Esophagus muscularis mucosa (tissue), 4 donors: ENCODE measurements around the gene LENEP. TPM values are rescaled to one million over a fixed set of nuclear protein-coding genes. Genes with fewer than 3 reads are reported as not detected.

ENCODE experiments used
- DNase-seq: peaks from one replicate; pipeline ENCODE4 v3.0.0-alpha.2; 2017; ENCODE audit errors: extremely low spot score
- H3K27ac ChIP-seq, 4 donors: fragments of 200-600 bp; sonication (generic); replicated peaks in 1 of 4; 1 replicate in 3 of 4; 2 replicates in 1 of 4; pipeline ENCODE4 v1.5.1; 2016 to 2019; ENCODE audit warnings: mild to moderate bottlenecking in 1 of 4
- H3K27me3 ChIP-seq, 4 donors: fragments of 200-600 bp; sonication (generic); one replicate each; pipeline versions ENCODE4 v1.5.1 to v1.6.0; 2016 to 2019
- H3K36me3 ChIP-seq, 4 donors: fragments of 200-600 bp; sonication (generic); one replicate each; pipeline ENCODE4 v1.5.1; 2016 to 2019
- H3K4me1 ChIP-seq, 4 donors: fragments of 200-600 bp; sonication (generic); one replicate each; pipeline ENCODE4 v1.5.1; 2016 to 2019
- H3K4me3 ChIP-seq, 4 donors: fragments of 200-600 bp; sonication (generic); 1 replicate in 2 of 4; 2 replicates in 2 of 4; pipeline ENCODE4 v1.5.1; 2016 to 2019; ENCODE audit warnings: mild to moderate bottlenecking in 4 of 4, moderate library complexity in 1 of 4
- H3K9me3 ChIP-seq, 4 donors: fragments of 200-600 bp; sonication (generic); 1 replicate in 3 of 4; 2 replicates in 1 of 4; pipeline ENCODE4 v1.5.1; 2016 to 2019
- EP300 ChIP-seq: sonication (generic); formaldehyde crosslinking; IDR thresholded peaks from one replicate; pipeline ENCODE4 v1.6.1; 2017; ENCODE audit warnings: antibody characterized with exemption
- POLR2A ChIP-seq: fragments of 450-650 bp; IDR thresholded peaks from one replicate; pipeline ENCODE4 v1.6.1; 2017; ENCODE audit warnings: antibody characterized with exemption, moderate library complexity, mild to moderate bottlenecking, low read depth
- POLR2AphosphoS5 ChIP-seq, 2 donors: sonication (generic); formaldehyde crosslinking; IDR thresholded peaks; one replicate each; pipeline ENCODE4 v1.6.1; 2017; ENCODE audit warnings: antibody characterized with exemption in 2 of 2
- WGBS: methylation state at CpG from one replicate; pipeline ENCODE4 v1.1.5; 2018; 5-methylcytosine and 5-hydroxymethylcytosine counted together
- intact Hi-C: fragments of 100-400 bp; cut with DNase I; formaldehyde crosslinking; loops from one replicate; pipeline ENCODE4 v1.15.1; 2023
- total RNA-seq, 4 donors: library from RNA; depleted of rRNA; stranded (reverse); fragments of >200 nt; gene quantifications; one replicate each; pipeline versions ENCODE4 v1.1.0 to v1.2.1, GENCODE V29; 2016
- TF ChIP-seq, protein P1 (sequence below), 3 experiments: fragments of 200-600 bp in 2 of 3; fragments of 450-650 bp in 1 of 3; sonication (generic) in 2 of 3; IDR thresholded peaks; one replicate each; pipeline ENCODE4 v1.5.1; 2017 to 2019; ENCODE audit warnings: antibody characterized with exemption in 3 of 3, mild to moderate bottlenecking in 2 of 3, moderate library complexity in 1 of 3

Gene LENEP
- total RNA-seq, 4 donors from 2014 or later, result not detected

DNA sequence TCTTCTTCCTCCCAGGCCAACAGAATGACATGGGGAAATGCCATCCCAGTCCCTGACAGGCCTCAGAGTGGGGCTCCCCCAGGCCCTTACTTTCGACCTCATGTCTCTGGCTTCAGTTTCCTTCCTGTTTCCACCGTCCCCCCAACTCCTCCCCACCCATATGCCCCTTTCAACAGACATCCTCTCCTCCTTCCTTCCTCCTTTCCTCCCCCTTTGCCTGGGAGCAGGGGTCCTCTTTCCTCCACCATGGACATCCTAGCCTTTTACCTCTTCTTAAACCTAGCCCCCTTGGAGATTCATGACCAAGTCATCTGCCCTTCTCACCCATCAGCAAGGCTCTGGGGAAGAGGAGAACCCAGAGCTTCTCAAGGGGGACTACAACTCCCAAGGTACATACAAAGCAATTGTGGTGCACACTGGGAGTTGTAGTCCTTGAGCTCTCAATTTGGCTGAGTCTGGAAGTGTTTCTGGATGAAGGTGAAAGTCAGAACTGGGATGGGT lies 13.3 kb downstream of the LENEP start:
- H3K27me3 ChIP-seq, result no peaks in the 10 kb centered on the region
- H3K4me3 ChIP-seq, result no peak overlapping the region
- H3K4me1 ChIP-seq, result peaks cover 53 to 81% (median 74%) of the 10 kb centered on the region in 4 donors
- no peak for DNase-seq
- WGBS, result 71% methylated on average over 2 of the region's 2 CpGs
- H3K9me3 ChIP-seq, result no peaks in the 10 kb centered on the region
- H3K27ac ChIP-seq, result peak overlapping the region; percentile 97 to 99 (median 98)
- intact Hi-C loops, result no loop called here
- TF ChIP-seq POLR2AphosphoS5 (IDR thresholded peaks at IDR 0.05) (no peak), POLR2A (no peak), EP300 (no peak)
- TF ChIP-seq, protein P1, sequence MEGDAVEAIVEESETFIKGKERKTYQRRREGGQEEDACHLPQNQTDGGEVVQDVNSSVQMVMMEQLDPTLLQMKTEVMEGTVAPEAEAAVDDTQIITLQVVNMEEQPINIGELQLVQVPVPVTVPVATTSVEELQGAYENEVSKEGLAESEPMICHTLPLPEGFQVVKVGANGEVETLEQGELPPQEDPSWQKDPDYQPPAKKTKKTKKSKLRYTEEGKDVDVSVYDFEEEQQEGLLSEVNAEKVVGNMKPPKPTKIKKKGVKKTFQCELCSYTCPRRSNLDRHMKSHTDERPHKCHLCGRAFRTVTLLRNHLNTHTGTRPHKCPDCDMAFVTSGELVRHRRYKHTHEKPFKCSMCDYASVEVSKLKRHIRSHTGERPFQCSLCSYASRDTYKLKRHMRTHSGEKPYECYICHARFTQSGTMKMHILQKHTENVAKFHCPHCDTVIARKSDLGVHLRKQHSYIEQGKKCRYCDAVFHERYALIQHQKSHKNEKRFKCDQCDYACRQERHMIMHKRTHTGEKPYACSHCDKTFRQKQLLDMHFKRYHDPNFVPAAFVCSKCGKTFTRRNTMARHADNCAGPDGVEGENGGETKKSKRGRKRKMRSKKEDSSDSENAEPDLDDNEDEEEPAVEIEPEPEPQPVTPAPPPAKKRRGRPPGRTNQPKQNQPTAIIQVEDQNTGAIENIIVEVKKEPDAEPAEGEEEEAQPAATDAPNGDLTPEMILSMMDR (IDR thresholded peaks at IDR 0.05), result no peak
- H3K36me3 ChIP-seq, result peaks cover 0 to 14% (median 5%) of the 10 kb centered on the region in 4 donors

DNA sequence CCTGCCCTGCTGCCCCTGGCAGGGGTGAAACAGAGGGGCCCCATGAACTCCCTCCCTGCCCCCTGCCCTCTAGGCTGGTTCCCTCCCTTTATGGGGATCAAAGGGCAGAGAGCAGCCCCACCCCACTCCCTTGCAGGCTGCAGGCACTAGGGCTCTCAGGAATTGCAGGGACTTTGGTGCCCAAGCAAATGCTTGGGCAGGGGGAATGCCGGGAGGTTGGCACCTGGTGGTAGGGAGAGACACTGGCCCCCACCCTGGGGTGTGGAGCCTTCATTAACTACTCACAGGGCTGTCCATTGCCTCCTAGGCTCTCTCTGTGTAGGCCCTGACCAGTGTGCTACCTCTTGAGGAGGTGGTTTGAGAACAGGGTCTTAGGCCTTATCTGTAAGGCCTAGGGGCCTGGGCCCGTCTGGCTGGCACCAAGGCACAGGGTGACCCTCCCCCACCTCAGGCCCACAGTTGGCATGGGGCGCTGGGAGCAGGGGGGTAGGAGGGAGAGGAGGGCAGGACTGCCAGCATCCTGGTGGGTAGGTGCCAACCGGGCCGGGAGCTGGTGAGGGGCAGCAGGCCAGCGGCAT lies 14.0 kb downstream of the LENEP start:
- no peak for DNase-seq

GRCh38 chr1:155008015-155008941 lies 14.9 kb downstream of the LENEP start:
- H3K27me3 ChIP-seq, result no peaks in the 10 kb centered on the region
- DNase-seq, result no peak
- H3K4me1 ChIP-seq, result peaks cover 68 to 98% (median 89%) of the 10 kb centered on the region in 4 donors
- intact Hi-C loops, result no loop called here
- WGBS, result 73% methylated on average over 13 of the region's 16 CpGs
- no peaks in the 10 kb centered on the region for H3K9me3 ChIP-seq
- peak overlapping the region; percentile 68 to 99 (median 86) for H3K27ac ChIP-seq
- peak overlapping the region; percentile 18 to 32 (median 26) for H3K4me3 ChIP-seq
- peaks cover 0 to 14% (median 5%) of the 10 kb centered on the region in 4 donors for H3K36me3 ChIP-seq
- TF ChIP-seq POLR2AphosphoS5 (IDR thresholded peaks at IDR 0.05), result no peak
- TF ChIP-seq POLR2A, result no peak
- TF ChIP-seq EP300, result no peak
- TF ChIP-seq, protein P1 (IDR thresholded peaks at IDR 0.05), result no peak

More for the DNA sequence above, 14.0 kb downstream of the LENEP start:
- no peaks in the 10 kb centered on the region for H3K9me3 ChIP-seq
- peak overlapping the region; percentile 68 to 99 (median 86) for H3K27ac ChIP-seq
- peak overlapping the region in 2 of 4 donors; percentile 20 to 32 for H3K4me3 ChIP-seq
- intact Hi-C loops, result no loop called here
- H3K36me3 ChIP-seq, result peaks cover 0 to 14% (median 5%) of the 10 kb centered on the region in 4 donors
- H3K27me3 ChIP-seq, result no peaks in the 10 kb centered on the region
- H3K4me1 ChIP-seq, result peaks cover 60 to 88% (median 81%) of the 10 kb centered on the region in 4 donors
- TF ChIP-seq POLR2AphosphoS5 (IDR thresholded peaks at IDR 0.05) (no peak), EP300 (no peak), POLR2A (no peak)
- TF ChIP-seq, protein P1 (IDR thresholded peaks at IDR 0.05), result no peak
- WGBS, result 53% methylated on average over 5 of the region's 6 CpGs

- Histone ChIP-seq H3K4me3 (peak overlapping the region; percentile 18 to 32 (median 26)), H3K27me3 (no peaks in the 10 kb centered on the region), H3K4me1 (peaks cover 72 to 100% (median 90%) of the 10 kb centered on the region in 4 donors), H3K27ac (peak overlapping the region; percentile 68 to 99 (median 86)), H3K36me3 (peaks cover 0 to 18% (median 11%) of the 10 kb centered on the region in 4 donors), H3K9me3 (no peaks in the 10 kb centered on the region)
- 88% methylated on average over 6 of the region's 12 CpGs for WGBS
- intact Hi-C loops, result no loop called here
- DNase-seq, result no peak
- TF ChIP-seq EP300, result no peak
- TF ChIP-seq POLR2AphosphoS5 (IDR thresholded peaks at IDR 0.05), result no peak
- TF ChIP-seq POLR2A, result no peak
- TF ChIP-seq, protein P1 (IDR thresholded peaks at IDR 0.05), result no peak
Measured at GRCh38 chr1:155009221-155009711, 15.9 kb downstream of the LENEP start.
